ENCODE data around the gene NTMT2.
A peak's percentile ranks its signal among the peaks of the same experiment; 100 is the strongest.
"Not testable (repeated sequence)": the region's sequence is repeated elsewhere in the genome, so short reads cannot be mapped to it uniquely, and the experiment has no call there.

The NTMT2 gene

DNA sequence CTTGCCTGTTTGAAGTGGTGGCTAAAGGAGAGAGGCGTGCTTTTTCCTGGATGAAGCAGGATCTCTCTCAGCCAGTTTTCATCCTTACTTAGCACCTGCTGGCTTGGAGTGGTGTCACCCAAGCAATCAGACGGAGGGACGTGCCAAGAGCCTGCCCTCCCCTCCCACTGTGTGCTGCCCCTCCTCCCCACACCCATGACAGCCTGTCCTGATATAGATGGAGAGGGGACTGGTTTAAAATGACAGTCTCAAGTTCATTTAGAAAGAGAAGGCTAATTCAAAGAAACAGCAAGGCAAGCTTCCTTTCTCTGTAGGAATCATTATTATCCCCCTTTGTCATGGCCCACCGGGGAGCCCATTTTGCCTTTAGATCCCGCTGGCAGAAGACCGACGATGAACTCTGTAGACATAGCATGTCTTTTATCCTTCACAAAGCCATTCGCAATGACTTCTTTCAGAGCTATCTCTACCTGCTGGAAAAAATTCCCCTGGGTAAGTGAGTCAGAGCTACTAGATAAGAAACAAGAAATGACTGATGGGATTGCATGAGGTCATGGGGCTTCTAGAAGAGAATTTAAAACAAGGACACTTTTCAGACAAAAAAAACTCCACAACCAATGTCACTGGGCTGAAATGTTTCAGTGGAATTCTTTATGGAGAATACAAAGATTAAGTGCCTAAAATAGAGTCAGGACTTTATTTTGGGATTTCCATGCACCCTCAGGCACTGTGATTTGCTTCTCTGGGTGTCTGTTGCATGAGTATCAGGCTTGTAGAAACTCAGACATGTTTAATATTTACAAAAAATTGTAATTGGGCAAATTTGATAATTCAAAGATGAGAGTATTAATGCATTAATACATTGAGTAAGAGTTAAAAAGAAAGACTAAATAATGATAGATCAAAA, at the start of gene NTMT2:
Gene NTMT2 (plus strand): TSS at position 190 of the 907 bp plus-strand sequence. CDS start 149 bp downstream, at position 339.
- no peak for DNase-seq

DNA sequence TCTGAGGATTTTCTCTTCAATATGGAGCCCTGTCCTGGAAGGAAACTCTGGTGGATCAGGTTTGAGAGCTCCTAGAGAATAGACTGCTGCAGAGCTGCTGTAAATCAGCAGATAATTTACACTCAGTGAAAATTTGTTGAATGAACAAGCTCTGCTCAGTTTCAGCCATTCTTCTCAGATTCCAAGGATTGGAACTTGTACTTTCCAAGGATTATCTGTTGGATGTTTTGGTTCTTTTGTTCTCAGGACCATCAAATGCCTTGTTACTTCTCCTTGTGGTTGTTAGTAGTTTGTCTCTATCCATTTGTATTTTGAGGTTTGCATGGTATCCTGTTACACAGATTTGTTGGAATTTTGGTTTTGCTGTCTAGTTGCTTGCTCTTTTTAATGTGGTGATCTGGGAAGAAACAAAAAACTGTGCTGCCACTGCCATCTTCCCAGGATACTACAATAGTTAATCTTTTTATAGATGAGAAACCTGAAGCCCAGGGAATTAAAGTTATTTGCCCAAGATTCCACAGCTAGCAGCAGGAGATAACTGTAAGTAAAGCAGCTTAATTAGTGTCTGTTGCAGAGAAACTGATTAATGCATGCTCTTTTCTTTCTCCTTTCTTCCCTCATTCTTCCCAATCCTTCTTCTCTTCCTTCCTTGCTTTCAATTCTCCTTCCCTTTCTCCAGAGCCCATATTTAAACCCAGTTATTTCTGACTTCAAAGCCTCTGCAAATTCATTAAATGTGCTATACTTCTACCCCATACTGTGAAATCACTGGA, 49.6 kb upstream of the NTMT2 start:
- no peak for DNase-seq

DNA sequence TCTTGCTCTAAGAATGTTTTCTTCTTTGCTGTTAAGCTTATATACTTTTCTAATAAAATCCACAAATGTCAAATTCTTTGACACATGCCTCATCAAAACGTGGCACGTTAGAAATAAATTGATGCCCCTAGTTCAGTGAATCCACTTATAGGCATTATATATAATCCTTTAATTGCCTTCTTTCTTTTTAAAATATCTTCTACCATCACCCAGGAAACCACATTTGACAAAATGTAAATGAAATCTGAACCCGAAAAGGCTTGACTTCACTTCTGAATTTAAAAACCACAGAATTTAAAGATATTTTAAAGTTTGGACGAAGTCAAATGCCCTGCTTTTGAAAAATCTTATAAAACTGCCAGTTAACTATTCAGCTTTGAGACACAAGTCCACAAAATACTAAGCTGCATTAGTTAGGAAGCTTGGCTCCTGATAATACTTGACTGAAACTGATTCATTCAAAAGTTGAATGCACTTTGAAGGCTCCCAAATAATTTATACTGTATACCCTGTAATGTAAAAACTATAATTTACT, 48.9 kb upstream of the NTMT2 start:
- DNase-seq, result no peak

DNA sequence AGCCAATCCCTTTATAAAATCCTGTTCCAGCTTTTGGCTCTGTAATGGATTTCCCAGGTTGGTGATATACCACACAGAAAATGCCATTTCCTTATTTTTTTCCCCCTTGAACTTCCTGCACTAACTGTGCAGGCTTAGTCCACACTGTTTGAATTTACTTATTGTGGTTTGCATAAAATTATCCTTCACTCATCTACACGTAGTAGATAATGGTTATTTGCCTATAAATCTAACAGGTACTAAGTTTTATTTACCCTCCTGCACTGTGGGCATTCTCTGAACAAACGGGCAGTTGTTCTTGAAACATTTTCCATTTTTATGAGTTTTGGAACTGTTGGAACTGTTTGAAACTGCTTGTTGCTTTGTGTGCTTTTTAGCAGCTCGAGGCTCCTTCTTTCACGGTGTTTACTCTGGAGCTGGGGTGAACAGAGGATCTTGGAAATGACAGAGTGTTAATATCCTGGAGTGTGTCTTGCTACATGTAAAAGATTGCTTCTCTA, 48.3 kb upstream of the NTMT2 start:
- DNase-seq, result no peak

DNA sequence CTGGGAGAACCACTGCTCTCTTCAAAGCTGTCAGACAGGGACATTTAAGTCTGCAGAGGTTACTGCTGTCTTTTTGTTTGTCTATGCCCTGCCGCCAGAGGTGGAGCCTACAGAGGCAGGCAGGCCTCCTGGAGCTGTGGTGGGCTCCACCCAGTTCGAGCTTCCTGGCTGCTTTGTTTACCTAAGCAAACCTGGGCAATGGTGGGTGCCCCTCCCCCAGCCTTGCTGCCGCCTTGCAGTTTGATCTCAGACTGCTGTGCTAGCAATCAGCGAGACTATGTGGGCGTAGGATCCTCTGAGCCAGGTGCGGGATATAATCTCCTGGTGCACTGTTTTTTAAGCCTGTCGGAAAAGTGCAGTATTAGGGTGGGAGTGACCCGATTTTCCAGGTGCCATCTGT, 32.6 kb upstream of the NTMT2 start:
- DNase-seq, result not testable (repeated sequence)

DNA sequence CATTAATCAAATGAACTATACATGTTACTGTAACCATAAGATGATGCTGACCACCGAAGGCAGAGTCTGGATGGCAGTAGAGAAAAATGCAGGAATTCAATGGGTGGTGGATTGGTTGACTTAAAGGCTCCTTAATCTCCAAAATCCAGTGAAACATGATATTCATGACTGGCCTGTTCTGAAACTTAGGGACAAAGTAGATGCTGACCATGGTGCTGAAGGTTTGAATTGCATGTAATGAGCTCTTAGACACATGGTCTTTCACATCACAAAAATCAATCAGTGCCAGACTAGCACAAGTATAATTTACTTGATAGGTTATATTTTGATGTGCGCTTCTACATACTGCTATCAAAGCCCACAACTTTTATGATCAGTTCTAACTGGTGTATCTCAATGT, 30.9 kb upstream of the NTMT2 start:
- no peak for DNase-seq

DNA sequence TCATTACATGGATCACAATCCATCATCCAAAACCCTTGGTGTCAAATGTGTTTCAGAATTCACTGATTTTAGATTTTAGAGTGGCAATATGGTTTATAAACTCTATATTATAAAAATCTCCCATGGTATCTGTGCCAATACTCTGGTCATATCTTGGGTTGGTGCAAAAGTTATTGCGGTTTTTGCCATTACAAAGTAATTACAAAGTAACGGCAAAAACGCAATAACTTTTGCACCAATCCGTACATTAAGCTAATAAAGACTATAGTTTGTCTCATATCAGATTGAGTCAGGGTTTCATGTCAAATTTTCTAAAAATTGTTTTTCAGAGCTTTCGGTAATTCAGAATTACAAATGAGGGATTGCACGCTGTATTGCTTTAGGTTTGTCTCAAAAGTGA, 23.4 kb upstream of the NTMT2 start:
- DNase-seq, result no peak

DNA sequence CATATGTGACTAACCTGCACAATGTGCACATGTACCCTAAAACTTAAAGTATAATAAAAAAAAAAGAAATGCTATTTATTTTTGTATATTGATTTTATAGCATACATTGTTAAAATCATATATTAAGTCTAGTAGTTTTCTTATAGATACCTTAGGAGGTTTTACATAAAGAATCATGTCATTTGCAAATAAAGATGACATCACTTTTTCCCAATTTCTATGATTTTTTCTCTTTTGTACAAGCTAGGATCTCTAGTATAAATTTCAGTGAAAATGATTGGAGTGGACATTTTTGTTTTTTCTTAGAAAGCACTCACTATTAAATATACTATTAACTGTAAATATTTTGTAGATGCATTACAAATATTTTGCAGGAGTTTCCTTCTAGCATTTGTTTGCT, 20.5 kb upstream of the NTMT2 start:
- no peak for DNase-seq

DNA sequence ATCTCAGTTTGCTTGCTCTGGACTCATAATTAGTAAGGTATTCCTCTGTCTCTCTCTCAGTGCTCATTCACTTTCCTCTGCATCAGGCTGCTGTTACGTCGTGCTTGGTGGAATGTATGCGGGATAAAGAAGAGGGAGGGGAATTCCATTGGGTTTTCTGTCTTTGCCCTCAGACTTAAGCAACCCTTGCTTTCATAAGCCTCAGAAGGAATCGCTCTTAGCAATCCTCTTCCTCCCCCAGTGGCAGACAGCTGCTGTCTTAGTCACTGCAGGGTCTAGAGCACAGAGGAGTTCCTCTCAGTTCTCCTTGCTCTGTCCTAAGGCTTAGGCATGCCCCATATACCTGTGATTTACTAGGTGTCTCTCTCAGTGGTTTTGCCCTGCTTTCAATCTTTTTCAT, 19.1 kb upstream of the NTMT2 start:
- peak; percentile 22 for DNase-seq

DNA sequence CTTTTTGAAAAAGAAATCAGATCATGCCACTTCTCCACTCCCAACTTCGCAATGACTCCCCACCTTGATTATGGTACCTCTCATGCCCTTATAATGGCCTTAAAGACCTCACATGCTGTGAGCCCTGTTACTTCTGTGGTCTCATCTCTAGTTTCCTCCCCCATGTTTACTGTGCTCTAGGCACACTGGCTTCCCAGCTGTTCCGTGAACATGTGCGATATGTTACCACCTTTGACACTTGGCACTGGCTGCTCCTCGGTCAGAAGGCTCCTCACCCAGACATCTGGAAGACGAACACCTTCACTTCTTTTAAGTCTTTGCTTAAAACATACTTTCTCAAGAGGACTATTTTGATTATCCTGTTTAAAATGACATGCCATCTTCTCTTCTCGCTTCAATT, 14.3 kb upstream of the NTMT2 start:
- no peak for DNase-seq

DNA sequence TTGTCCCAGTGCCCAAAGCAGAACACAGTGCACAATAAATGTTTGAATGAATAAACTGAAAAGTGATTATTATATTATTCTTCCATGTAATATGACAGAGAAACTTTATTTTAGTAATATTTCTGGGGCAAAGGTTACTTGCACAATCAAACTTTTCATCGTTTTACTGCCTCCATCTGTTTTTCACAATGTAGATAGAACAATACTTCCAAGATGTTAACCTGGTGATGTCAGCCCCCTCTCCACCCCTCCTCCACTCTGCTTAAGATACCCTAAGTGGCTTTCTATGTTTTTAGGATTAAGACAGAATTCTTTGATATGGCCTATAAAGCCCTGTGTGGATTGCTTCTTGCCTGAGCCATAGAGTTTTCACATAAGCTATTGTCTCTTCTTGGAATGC, 13.8 kb upstream of the NTMT2 start:
- no peak for DNase-seq

DNA sequence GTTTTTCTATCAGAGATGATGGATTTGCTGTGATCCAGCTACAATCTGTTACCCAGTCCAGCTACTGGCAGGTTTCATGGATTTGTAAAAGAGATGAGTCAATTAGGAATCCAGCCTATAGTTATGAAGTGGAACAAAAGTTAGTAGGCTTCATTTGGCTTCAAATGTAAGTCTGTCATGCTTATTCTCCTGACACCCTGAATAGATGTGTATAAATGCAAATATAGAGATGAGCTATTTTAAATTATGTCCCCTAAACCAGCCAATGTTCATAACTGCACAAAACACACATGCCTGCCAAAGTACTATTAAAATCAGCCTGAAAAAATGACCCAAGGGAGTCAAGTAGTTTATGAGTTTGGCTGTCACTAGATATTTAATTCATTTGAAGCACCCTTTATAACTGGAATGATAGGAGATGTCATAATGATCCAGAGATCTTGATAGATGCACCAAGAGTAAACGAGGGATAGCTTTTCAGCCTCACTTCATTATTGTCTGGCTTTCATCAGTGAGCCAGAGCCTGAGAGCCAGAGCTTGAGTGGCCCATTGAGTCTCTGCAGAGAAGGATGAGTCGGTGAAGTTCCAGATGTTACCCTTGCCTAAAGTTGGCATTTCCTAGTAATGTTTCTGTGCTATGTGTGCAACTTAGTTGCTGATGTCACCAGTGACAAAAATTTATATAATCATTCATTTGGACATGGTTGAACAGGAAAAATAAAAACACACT, 11.8 kb upstream of the NTMT2 start:
- DNase-seq, result no peak

DNA sequence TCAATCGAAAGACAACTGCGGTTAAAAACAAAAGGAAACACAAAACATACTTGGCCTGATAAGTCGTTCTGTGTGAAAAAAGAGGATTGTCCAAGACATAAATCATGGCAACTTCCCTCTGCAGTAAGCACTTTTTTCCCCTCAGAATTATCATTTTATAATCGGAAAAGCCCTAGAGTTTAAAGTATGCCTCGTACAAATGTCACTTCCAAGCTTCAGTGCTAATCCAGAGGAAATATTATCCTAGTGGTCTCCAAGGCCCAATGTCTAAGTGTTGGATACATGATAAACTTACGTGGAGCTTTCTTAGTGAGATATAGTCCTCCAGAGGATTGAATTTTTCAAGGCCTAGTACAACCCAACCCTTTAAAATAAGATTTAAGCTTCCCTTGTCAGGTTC, 11.2 kb upstream of the NTMT2 start:
- DNase-seq, result no peak

DNA sequence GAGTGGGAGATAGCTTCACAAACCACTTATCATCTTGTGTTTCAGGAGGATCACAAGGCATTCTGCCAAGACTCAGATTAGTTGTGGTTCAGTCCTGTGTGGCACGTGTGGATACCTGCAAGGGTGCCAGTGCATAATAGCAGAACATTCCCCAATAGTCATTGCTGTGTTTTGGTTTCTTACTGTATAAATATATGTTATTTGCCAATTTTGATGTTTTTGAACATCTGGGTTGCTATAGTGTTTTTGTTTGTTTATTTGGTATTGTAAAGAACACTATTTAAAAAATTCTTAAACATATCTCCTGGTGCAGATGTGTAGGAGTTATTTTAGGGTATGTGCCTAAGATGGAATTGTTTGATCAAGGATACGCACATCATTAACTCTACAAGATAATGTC, 5.4 kb upstream of the NTMT2 start:
- no peak for DNase-seq

DNA sequence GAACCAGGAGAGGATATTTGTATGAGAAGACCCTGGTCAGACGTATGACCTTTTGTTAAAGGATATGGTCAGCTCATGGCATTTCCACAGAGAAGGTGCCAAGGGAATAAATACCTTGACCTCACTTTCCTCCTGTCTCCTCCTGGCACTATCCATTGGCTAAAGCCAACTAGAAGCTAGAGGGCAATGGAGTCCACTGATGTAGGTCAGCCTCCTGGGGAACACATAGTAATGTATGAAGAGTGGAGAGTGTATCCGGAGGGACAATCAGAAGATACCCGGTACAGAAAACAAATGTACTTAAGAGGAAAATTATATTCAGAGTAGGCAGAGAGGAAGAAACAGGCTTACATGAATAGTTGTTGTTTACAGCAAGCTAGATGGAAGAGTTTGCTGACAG, 698 bp upstream of the NTMT2 start:
- no peak for DNase-seq

DNA sequence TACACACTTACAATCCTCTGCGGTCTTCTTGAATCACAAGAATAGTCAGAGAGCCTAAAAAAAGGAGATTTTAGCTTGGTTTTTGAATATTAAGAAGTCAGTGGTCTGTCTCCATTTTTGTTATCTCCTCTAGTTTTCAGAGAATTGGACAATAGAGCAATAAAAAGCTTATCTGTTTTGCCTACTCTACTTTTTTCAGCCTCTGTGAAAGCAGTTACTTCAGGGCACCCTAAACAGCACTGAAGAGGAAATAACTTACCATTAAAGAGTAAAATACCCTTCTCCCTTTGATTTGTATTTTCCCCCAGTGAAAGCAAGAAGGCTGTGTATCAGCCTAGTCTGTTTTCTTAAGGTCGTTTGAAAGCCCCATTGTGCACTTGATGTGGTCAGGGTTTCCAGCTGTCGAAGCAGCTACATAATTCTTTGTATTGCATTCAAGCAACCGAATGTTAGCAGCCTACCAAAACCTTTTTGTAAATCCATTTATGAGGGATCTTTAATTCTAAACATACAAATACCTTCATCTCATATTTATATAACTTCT, 1.0 kb downstream of the NTMT2 start:
- no peak for DNase-seq

DNA sequence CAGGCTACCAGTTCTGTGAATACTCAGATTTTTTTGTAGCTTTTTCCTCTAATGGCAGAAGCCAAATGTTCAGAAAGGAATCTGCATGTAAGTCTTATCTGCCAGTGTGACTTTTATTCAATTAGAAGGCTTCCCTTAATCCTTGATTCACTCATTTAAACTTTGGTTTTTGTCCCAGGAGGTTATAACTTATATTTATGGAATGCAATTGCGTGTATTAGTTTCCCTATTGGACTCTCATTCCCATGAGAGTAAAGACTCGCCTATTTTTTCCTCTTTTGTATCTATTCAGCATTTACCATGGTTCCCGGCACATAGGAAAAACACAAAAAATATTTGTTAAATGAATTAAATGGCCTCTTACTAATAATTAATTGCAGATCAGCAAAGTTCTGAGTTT, 3.5 kb downstream of the NTMT2 start:
- no peak for DNase-seq

DNA sequence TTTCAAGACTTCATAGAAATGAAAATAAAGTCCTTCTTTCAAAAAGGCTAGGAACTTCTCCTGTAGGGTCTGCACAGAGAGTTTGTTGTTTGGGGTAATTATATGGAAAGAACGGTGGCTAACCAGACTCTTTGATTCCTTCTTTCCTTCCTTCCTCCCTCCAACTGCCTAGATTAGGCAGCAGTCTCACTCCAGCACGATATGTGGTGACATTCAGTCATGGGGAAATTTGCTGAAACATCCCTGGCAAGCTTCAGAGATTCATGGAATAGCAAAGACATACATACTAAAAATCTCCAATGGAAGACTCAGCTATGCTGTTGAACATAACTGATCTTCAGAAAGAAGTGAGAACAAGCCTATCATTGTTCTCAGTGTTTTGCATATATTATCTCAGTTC, 4.3 kb downstream of the NTMT2 start:
- no peak for DNase-seq

DNA sequence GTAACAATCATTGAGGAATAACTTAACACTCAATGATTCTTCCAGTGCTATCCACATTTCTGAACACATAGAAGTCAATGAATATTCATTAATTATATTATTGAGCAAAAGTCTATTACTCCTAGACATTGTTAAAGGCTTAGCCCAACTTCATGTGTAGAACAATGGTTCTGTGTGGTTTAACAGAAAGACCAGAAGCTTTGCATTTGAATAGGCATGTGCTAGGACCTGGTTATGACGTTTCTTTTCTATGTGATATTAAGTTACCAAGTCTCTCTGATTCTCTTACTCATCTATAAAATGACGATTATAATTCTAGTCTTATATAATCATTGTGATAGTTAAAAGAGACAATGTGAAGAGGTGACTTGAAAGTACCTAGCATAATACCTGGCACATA, 5.2 kb downstream of the NTMT2 start:
- DNase-seq, result no peak

DNA sequence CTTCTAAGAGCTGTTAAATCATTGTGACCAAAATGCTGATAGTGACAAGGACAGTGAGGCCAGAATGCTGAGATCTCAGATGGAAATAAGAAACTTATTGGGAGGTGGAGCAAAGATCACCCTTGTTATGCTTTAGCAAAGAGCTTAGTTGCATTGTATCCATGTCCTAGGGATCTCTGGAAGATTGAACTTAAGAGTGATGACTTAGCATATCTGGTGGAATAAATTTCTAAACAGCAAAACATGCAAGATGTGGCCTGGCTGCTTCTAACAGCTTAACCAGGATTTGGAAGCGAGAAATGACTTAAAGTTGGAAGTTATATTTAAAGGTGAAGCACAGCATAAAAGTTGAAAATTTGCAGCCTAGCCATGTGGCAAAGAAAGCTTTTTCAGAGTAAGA, 7.7 kb downstream of the NTMT2 start:
- no peak for DNase-seq

DNA sequence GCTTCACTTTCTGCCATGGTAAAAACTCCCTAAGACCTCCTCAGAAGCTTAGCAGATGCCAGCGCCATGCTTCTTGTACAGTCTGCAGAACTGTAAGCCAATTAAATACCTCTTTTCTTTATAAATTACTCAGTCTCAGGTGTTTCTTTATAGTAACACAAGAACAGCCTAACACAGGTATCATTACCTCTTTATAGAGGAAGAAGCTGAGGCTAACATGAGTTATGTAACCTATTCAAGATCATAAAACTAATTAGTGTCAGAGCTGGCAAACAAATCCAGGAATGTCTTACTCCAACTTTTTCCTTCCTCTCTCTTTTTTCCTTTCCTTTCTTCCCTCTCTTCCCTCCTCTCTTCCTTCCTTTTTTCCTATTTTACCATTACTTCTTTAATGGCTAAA, 9.3 kb downstream of the NTMT2 start:
- no peak for DNase-seq

DNA sequence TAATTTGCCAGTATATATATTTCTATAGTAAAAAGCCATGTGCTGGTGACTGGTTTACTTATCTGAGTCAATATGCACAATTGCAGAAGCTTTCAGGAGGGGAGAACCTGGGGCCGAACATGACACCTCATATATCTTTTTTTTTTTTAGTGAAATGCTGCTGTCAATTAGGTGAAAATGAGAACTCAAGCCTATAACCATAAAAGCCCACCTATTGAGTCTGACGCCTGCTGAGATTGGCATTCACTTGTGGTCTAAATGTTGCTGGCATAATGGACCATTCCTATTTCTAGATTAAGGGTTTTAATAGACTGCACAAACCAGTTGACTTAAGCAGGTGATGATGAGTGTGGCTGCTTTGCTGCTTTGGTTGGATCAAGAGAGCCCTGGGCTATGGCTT, 10.8 kb downstream of the NTMT2 start:
- DNase-seq, result no peak

DNA sequence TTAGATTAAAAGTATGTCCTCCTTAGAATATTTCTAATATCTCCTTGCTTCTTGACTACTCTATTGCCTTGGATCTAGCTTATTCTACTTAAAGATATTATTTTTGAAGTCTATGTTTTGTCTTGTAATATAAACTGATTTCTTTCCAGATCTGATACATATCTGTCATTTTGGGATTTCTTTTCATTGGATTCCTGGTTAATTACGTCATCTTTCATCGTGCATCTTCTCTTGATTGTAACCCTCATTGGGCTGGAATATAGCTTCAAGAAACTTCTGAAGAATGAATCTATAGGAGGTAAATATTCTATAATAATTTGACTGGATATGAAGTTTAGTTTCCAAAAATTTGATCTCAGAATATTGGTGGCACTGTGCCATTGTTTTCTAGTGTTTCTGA, 12.1 kb downstream of the NTMT2 start:
- no peak for DNase-seq
